GM21723 (cell line): Measurements from ENCODE around the gene DAPK3.
"Not testable (repeated sequence)": the region's sequence is repeated elsewhere in the genome, so short reads cannot be mapped to it uniquely, and the experiment has no call there.

Source experiments
- ATAC-seq: cut with Tn5 transposase; IDR thresholded peaks from one replicate; pipeline ENCODE4 v1.9.1; 2021; ENCODE audit warnings: mild to moderate bottlenecking, moderate library complexity; ENCODE audit not compliant: unreplicated experiment

Gene DAPK3

DNA sequence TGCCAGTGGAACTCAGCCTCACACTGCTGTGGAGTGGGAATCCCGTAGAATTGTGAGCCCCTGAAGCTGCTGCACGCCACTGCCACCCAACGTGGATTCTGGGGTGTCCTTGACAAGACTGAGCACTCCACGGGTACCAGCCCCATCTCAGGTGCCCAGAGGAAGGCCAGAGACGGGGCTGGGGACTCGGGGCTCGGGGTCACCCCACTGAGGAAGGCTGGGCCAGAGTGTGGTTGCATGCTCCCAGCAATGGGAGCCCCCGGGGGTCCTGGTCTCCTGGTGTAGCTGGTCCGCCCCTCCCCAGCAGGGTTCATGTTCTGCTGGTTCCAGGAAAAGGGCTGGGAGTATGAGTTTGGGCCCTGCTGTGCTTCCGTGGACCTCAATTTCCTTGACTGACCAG is 15.2 kb downstream of the DAPK3 start:
- ATAC-seq: no peak

DNA sequence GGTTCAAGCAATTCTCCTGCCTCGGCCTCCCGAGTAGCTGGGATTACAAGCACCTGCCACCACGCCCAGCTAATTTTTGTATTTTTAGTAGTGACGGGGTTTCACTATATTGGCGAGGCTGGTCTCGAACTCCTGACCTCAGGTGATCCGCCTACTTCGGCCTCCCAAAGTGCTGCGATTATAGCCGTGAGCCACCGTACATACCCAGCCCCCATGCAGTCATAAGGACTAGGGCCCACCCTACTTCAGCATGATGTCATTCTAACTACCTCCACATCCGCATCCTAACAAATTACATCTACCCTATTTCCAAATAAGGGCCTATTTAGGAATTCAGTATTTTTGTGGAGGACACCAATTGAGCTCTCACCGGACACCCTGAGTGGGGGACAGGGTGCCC is 15.6 kb downstream of the DAPK3 start:
- not testable (repeated sequence) for ATAC-seq

DNA sequence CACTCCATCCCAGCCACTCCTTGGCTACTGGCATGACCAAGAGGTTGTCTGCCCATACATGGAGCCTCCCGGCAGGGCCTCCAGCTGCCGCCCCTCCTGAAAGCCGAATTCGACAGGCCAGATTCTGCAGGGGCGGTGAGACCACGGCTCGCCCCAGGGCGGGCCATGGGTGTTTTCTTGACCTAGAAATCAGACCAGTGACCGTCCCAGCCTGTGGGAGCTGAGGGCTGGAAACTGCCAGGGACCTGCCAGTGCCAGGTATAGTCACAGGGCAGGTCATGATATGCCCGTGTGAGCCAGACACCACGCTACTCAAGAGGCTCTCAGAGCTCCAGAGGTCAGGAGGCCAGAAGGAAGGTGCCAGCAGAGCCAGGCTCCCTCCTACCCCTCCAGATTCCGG is 16.8 kb downstream of the DAPK3 start:
- no peak for ATAC-seq

DNA sequence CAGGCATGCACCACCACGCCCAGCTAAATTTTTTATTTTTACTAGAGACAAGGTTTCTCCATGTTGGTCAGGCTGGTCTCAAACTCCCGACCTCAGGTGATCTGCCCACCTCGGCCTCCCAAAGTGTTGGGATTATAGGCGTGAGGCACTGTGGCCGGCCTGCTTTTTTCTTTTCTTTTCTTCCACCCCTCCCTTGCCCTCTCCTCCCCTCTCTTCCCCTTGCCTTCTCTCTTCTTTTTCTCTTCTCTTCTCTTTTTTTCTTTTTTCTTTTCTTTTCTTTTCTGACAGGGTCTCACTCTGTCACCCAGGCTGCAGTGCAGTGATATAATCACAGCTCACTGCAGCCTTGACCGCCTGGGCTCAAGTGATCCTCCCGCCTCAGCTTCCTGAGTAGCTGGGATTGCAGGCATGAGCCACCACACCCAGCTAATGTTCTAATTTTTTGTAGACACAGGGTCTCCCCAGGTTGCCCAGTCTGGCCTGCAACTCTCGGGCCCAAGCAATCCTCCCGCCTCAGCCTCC is 18.1 kb downstream of the DAPK3 start:
- ATAC-seq: not testable (repeated sequence)

DNA sequence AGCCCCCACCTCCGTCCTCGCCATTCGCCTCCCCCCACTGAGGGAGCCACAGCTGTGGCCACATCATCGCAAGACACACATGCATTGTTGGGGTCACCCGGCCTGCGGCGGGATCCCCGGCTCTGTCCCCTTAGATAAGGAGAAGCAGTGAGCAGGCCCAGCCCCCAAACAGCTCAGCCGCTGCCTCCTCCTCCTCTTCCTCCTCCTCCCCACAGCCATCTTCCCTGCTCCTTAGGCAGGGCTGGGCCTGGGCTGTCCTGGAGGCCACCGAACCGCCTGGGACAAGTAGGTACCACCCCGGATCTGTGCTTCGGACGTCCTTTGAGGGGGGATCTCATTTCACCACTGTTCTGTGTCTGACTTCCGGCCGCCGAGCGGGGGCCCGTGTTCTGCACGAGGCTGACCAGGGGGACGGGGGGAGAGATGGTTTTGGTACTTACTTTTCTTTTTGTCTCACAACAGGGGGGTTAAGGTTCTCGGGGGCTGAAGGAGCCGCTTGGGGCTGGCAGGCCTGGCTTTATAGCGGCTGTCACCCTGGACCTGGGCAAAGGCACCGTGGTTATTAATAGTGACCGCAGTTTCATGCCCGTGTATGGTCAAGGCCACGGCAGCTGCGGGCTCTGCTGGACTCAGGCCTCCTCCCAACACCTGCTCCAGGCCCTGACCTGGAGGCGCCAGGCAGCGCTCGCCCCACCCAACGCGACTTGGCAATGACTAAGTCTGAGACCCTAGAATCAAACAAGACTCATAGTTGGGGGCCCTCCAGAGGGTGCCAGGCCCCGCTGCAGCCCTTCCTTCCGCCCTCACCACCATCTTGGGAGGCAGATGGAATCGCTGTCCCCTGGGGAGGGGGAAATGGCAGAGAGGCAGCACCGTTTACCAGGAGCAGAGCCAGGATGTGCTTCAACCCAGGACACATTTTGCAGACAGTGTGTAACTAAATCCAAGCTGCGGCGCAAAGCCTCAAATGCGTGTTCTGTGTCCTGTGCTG is 19.7 kb downstream of the DAPK3 start:
- ATAC-seq: no peak

DNA sequence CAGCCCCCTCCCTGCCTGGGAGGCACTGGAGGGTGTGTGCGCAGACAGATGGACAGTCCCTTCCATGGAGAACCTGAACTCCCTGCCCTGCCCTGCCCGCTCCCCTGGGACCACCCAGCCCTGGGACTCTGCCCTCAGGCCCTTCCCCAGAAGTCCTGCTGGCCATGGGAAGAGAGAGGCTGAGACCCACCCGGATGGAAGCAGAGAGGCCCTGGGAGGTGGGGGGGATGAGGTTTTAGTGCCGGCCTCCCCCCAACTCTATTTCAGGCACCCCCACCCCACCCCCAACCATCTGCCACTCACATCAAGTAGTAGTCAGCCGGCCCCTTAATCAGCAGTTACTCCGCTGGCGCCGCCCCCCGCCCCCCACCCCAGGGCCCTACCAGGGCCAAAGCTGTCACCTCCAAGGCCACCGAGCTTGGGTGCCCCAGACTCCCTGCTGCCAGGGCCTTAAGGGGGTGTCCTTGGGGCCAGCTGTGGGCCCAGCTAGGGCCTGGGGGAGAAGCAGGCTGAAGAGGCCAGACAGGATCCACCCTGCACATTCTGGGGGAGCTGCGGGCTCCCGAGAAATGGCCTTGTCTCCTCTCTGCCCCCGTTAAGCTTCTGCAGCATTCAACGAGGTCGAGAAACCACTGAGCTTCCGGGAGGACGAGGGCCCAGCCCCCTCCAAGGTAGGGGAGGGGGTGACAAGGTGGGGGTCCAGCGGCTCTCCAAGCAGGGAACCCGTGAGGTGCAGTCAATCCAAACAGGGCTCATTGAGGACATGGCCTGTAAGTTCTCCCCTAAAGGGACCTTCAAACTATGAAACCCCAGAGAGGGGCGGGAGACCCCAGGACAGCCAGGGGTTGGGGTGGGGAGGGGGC is 20.7 kb downstream of the DAPK3 start:
- no peak for ATAC-seq

DNA sequence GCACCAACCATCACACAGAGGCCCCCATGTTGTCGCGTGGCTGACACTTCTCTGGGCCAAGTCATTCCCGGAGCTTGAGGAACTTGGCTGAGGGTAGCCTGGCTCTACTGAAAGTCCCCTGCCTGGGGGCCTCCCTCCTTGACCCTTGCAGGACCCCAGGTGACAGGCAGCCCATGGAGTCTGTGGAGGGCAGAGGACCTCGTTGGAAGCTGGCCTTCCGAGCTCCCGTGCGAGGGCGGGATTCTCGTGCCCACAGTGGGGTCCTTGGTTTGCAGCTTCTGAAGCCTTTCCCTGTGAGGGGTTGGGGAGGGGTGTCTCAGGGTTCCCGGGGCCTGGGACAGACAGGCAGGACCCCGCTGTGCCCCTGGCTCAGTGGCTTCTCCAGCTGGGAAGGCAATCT is 21.6 kb downstream of the DAPK3 start:
- no peak for ATAC-seq

DNA sequence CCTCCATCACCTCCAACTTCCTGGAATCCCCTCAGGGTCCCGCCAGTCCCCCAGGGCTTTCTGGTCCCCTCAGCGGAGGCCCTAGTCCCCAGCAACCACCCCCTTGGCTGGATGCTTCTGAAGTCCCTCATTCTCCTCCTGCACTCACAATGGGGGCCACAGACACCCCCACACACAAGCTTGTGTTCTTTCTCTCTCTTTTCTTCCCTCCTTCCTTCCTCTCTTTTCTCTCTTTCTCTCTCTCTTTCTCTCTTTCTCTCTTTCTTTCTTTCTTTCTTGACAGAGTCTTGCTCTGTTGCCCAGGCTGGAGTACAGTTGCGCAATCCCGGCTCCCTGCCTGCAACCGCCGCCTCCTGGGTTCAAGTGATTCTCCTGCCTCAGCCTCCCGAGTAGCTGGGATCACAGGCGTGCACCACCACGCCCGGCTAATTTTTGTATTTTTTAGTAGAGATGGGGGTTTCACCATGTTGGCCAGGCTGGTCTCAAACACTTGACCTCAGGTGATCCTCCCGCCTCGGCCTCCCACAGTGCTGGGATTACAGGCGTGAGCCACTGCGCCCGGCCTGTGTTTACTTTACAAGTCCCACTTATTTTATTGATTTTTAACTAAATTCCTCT is 23.5 kb downstream of the DAPK3 start:
- ATAC-seq: not testable (repeated sequence)

DNA sequence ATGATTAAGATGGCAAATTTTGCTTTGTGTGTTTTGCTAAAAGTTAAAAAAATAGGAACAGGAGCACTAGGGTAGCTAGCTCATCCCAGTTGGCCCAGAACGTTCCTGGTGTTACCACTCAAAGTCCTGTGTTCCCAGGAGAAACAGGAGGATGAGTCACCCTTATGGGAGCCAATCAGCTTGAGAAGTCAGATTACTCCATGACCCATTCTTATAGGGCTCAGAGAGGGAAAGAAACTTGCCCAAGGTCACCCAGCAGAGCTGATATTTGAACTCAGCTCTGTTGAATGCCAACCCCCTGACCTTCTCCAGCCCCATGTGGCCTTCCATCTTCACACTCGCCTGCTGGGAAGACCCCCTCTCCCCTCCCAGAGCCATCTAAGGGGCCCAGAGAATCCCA is 25.1 kb downstream of the DAPK3 start:
- ATAC-seq: no peak

DNA sequence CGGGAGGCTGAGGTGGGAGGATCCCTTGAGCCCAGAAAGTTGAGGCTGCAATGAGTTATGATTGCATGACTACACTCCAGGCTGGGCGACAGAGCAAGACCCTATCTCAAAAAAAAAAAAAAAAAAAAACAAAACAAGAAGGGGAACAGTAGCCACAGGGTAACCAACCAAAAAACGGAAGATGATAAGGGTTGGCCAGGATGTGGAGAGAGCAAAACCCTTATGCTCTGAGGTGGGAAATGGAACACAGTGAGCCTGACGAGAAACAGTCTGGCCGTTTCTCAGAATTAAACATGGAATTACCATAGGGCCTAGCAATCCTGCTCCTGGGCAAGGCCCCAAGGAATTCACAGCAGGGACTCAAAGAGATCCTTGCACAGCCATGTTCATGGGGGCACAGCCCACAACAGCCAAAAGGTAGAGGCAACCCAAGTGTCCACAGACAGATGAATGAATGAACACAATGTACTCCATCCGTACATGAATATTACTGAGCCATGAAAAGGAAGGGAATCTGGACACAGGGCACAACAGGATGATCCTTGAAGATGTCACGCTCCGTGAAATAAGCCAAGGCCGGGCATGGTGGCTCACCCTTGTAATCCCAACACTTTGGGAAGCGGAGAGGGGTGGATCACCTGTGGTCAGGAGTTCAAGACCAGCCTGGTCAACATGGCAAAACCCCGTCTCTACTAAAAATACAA is 26.7 kb downstream of the DAPK3 start:
- no peak for ATAC-seq

DNA sequence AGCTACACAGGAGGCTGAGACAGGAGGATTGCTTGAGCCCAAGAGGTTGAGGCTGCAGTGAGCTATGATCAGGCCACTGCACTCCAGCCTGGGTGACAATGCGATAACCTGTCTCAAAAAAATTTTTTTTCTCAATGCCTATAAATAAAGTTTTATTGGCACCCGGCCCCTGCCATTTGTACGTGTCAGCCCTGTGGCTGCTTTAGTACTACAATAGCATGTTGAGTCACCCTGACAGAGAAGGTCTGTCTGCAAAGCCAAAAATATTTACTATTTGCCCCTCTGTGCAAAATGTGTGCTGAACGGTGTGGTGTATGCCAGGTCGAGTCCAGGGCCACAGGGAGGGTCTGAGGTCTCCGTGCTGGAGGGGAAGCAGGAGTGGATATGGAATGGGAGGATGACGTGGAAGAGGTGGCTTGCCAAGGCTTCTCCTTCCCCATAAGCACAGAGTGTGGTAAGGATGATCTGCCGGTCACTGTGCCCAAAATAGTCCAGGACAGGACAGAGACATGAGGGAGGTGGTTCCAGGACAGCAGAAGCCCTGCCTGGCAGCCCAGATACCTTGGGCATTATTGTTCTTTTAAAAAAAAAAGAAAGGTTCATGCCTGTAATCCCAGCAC is 28.0 kb downstream of the DAPK3 start:
- ATAC-seq: no peak

DNA sequence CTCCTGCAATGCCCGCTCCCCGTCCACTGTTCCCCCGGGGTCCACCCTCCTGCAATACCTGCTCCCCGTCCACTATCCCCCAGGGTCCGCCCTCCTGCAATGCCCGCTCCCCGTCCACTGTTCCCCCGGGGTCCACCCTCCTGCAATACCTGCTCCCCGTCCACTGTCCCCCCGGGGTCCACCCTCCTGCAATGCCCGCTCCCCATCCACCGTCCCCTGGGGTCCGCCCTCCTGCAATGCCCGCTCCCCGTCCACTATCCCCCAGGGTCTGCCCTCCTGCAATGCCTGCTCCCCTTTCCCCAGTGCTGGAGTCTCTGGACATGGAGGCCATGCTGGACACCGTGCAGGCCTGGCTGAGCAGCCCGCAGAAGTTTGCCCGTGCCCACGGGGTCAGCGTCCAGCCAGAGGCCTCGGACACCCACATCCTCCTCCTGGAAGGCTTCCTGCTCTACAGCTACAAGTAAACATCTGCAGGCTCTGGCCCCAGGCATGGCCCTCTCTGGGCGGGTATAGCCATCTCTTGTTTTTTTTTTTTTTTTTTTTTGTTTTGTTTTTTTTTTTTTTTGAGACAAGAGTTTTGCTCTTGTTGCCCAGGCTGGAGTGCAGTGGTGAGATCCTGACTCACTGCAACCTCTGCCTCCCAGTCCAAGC is 32.5 kb downstream of the DAPK3 start:
- ATAC-seq: not testable (repeated sequence)

DNA sequence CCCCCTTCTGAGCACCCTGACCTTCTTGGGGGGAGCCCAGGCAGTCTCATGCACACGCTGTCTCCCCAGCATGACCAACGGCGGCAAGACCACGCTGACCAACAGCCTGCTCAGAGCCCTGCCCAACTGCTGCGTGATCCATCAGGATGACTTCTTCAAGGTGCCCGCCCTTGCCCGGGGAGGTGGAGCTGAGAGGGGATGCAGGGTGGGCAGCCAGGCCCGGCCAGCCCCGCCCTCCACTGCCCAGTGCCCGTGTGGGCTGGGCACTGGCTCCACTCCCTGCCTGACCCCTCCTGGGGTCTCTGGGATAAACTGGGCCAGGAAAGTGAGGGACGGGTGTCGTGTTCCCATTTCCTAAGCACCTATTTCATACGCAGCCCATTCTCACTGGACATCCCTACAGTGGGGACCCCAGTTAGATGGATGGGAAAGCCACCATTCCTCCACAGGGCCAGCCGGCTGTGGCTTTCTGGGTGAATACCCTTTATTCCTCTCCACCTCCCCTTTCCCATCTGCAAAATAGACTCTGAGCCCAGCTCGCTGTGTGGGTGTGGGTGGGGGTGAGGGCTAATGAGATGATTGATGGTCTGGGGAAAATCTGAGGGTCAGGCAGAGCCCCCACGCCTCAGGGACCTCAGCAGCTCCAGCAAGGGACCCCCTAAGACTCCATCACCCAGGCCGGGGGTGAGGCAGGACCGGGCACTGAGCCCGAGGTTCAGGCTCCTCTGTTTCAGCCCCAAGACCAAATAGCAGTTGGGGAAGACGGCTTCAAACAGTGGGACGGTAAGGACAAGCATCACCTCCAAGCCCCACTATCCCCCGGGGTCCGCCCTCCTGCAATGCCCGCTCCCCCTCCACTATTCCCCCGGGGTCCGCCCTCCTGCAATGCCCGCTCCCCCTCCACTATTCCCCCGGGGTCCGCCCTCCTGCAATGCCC is 34.1 kb downstream of the DAPK3 start:
- ATAC-seq: no peak

DNA sequence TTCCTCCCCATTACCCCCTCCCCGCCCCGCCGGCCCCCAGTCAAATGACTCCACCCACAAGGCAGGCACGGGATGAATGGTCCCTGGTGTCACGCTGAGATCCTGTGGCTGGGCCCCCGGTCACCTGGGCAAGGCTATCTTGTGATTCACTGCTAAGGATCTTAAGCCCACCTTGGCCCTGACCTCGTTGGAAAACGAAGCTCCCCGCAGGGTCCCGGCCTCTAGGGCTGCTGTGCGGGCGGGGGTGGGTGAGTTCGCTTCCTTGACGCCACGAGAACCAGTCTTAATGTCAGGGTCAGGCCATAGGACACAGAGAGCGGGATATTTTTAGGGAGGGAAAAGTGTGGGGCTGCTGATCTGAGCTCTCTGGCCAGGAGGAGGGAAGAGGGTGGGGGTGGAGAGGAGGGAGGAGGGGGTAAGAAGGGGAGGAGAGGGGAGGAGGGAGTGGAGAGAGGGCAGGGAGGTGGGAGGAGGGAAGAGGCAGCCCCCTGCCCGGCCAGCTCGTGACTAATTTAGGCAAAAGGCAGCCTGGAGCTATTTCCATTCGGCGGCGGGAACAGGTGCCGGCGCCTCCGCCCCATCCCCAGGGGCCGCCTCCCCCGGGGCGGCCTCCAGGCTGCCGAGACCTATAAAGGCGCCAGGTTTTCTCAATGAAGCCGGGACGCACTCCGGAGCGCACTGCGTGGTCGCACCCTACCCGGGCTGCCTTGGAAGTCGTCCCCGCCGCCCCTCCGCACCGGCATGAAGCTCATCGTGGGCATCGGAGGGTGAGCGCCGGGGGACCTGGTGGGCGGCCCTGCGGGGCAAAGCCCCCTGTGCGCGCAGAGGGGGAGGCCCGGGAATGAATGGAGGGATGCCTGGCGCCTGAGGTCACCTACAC is 37.7 kb downstream of the DAPK3 start, which contains the start of gene NMRK2:
Gene NMRK2, plus strand, starts transcription at position 139 of the 880 bp plus-strand sequence. Its CDS starts 603 bp downstream, at position 742.
- no peak for ATAC-seq

DNA sequence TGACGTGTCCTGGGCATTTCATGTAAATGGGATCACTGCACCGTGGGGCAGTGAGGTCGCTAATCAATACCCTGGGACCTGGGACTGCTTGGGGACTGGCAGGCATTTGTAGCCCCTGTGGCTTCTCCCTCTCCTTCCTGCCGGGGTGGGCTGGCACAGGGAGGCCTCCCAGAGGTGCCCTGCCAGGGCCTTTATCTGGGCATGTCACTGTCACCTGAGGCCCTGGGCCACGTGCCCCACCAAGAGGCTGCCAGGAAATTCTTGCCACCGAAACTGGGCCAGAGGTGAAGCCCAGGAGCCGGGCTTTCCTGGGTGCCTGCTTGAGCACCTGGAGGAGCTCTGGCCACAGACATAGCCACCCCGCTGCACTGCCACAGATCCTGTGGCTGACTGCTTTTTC is 39.9 kb downstream of the DAPK3 start:
- ATAC-seq: no peak

DNA sequence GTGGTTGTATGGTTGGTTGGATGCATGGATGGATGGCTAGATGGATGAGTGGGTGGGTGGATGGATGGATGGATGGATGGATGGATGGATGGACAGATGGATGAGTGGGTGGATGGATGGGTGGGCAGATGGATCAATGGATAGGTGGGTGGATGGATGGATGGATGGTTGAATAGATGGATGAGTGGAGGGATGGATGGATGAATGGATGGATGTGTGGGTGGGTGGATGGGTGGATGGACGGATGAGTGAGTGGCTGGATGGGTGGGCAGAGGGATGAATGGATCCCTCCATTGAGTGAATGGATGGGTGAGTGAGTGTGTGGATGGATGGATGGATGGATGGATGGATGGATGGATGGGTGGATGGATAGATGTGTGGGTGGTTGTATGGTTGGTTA is 47.0 kb downstream of the DAPK3 start:
- no peak for ATAC-seq

DNA sequence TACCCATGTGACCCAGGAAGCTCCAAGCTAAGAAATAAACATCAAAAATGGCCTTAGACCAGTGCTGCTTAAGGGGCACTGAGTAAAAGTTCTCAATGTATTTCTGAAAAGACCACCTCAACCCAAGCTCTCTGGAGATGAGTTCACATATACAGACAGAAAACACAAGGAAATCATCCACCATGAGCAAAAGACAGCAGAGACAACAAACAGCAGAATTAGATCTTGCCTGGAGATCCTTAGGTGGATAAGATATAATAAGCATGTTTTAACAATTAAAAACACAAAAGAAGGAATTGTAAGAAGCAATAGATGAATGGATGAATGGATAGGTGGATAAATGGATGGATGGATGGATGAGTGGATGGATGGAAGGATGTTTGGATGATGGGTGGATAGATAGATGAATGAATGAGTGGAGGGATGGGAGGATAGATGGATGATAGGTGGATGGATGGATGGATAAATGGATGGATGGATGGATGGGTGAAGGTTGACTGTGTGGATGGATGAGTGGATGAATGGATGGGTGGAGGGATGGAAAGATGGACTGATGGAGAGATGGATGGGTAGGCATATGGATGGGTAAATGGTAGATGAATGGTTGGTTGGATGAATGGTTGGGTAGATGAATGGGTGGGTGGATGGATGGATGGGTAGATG is 47.7 kb downstream of the DAPK3 start:
- no peak for ATAC-seq
